H1 (cell line): ENCODE results near the gene PKD2. TPM values are rescaled to one million over a fixed set of nuclear protein-coding genes. Genes with fewer than 3 reads are reported as not detected.

Source experiments
- CTCF ChIA-PET: fragments of 300-600 bp; sonication (Branson Sonifier 250); formaldehyde crosslinking; loops from one replicate; lab custom pipeline; 2021; ENCODE audit not compliant: partially characterized antibody; lab: Charles Lee
- POLR2A ChIA-PET: fragments of 300-600 bp; sonication (Branson Sonifier 250); formaldehyde crosslinking; loops from one replicate; lab custom pipeline; 2021; ENCODE audit warnings: inconsistent platforms; ENCODE audit not compliant: partially characterized antibody; lab: Charles Lee
- DNase-seq, 2 experiments: peaks; one replicate each; pipeline versions ENCODE4 v3.0.0 to v3.0.0-alpha.2; 2010 to 2022; ENCODE audit warnings: low spot score in 2 of 2, low read depth in 1 of 2, mixed read lengths in 1 of 2
- FAIRE-seq: peaks from 2 replicates; lab custom pipeline; 2011; peaks lifted over from hg19 to GRCh38; lab: Jason Lieb, UNC
- H2AFZ ChIP-seq: 2 replicates; pipeline ENCODE4 v1.8.1; 2012; ENCODE audit warnings: low read length, inconsistent platforms
- H2AK5ac ChIP-seq: 2 replicates; pipeline ENCODE4 v1.6.1; 2013; ENCODE audit warnings: low read depth, low read length
- H2BK120ac ChIP-seq: replicated peaks from 2 replicates; pipeline ENCODE3; 2013; ENCODE audit warnings: low read depth, low read length, inconsistent platforms
- H2BK12ac ChIP-seq: 2 replicates; pipeline ENCODE4 v1.6.1; 2013; ENCODE audit warnings: low read depth, low read length
- H2BK15ac ChIP-seq: 2 replicates; pipeline ENCODE4 v1.6.1; 2013; ENCODE audit warnings: low read length
- H2BK20ac ChIP-seq: 2 replicates; pipeline ENCODE4 v1.6.1; 2013; ENCODE audit warnings: low read length
- H2BK5ac ChIP-seq: 2 replicates; pipeline ENCODE4 v1.6.1; 2013; ENCODE audit warnings: low read depth, low read length
- H3K14ac ChIP-seq: 2 replicates; pipeline ENCODE4 v1.6.1; 2013; ENCODE audit warnings: inconsistent platforms; ENCODE audit not compliant: insufficient read length
- H3K18ac ChIP-seq: 2 replicates; pipeline ENCODE4 v1.6.1; 2013; ENCODE audit warnings: low read length; ENCODE audit errors: extremely low read depth
- H3K23ac ChIP-seq: 2 replicates; pipeline ENCODE4 v1.6.1; 2013; ENCODE audit warnings: inconsistent platforms; ENCODE audit not compliant: insufficient read length
- H3K23me2 ChIP-seq: 2 replicates; pipeline ENCODE4 v1.6.1; 2013; ENCODE audit warnings: low read depth, low read length
- H3K27ac ChIP-seq: 2 replicates; pipeline ENCODE4 v1.6.1; 2011; ENCODE audit warnings: low read depth, low read length, inconsistent platforms
- H3K27me3 ChIP-seq, 4 experiments: replicated peaks in 1 of 4; 1 replicate in 1 of 4; 2 replicates in 3 of 4; pipeline versions ENCODE4 v1.6.1 to v1.8.1; 2011 to 2013; ENCODE audit warnings: low read length in 3 of 4, mild to moderate bottlenecking in 3 of 4, inconsistent platforms in 2 of 4, mixed read lengths in 2 of 4, moderate library complexity in 1 of 4; ENCODE audit not compliant: control insufficient read depth in 3 of 4, insufficient read depth in 3 of 4; ENCODE audit errors: extremely low read depth in 1 of 4
- H3K36me3 ChIP-seq, 4 experiments: 2 replicates each; pipeline versions ENCODE4 v1.6.1 to v1.8.1; 2011 to 2013; ENCODE audit warnings: mild to moderate bottlenecking in 4 of 4, low read length in 3 of 4, moderate library complexity in 2 of 4, control low read depth in 1 of 4, inconsistent platforms in 1 of 4; ENCODE audit not compliant: insufficient read depth in 4 of 4, control insufficient read depth in 2 of 4
- H3K4ac ChIP-seq: replicated peaks from 2 replicates; pipeline ENCODE3; 2013; ENCODE audit warnings: low read length, low read depth, mixed read lengths, inconsistent platforms; ENCODE audit not compliant: insufficient read length
- H3K4me1 ChIP-seq, 4 experiments: replicated peaks in 1 of 4; 1 replicate in 1 of 4; 2 replicates in 3 of 4; pipeline versions ENCODE4 v1.6.1 to v1.8.1; 2011 to 2013; ENCODE audit warnings: low read length in 3 of 4, inconsistent platforms in 2 of 4, mixed read lengths in 1 of 4; ENCODE audit not compliant: insufficient read depth in 4 of 4, control insufficient read depth in 3 of 4
- H3K4me2 ChIP-seq, 2 experiments: 2 replicates each; pipeline versions ENCODE4 v1.6.1 to v1.8.1; 2011 to 2013; ENCODE audit warnings: low read depth in 2 of 2, low read length in 2 of 2, control low read depth in 1 of 2, inconsistent platforms in 1 of 2, mild to moderate bottlenecking in 1 of 2; ENCODE audit not compliant: insufficient read depth in 1 of 2
- H3K4me3 ChIP-seq, 4 experiments: fragments of 200-600, 300-600 bp in 1 of 4; sonication (generic), shearing (Covaris generic), sonication (Bioruptor Twin) in 1 of 4; 2 replicates each; pipeline versions ENCODE4 v1.5.1 to v1.8.1; 2011 to 2016; ENCODE audit warnings: low read length in 4 of 4, low read depth in 3 of 4, control low read depth in 2 of 4, inconsistent platforms in 2 of 4, mild to moderate bottlenecking in 2 of 4, mixed read lengths in 1 of 4, moderate library complexity in 1 of 4; ENCODE audit not compliant: insufficient read depth in 2 of 4; ENCODE audit errors: extremely low read depth in 1 of 4
- H3K56ac ChIP-seq: replicated peaks from 2 replicates; pipeline ENCODE3; 2013; ENCODE audit warnings: low read depth, mild to moderate bottlenecking, mixed read lengths, low read length, inconsistent platforms; ENCODE audit not compliant: insufficient read length
- H3K79me1 ChIP-seq: 2 replicates; pipeline ENCODE4 v1.6.1; 2013; ENCODE audit warnings: low read depth, low read length, control low read depth
- H3K79me2 ChIP-seq, 2 experiments: 2 replicates each; pipeline versions ENCODE4 v1.6.1 to v1.8.1; 2012 to 2013; ENCODE audit warnings: low read length in 2 of 2, mild to moderate bottlenecking in 2 of 2, inconsistent platforms in 1 of 2; ENCODE audit not compliant: insufficient read depth in 2 of 2, control insufficient read depth in 1 of 2
- H3K9ac ChIP-seq, 4 experiments: replicated peaks in 1 of 4; 1 replicate in 1 of 4; 2 replicates in 3 of 4; pipeline versions ENCODE4 v1.6.1 to v1.8.1; 2011 to 2013; ENCODE audit warnings: low read depth in 3 of 4, low read length in 3 of 4, control low read depth in 2 of 4, mild to moderate bottlenecking in 2 of 4, moderate library complexity in 2 of 4, inconsistent platforms in 1 of 4; ENCODE audit errors: extremely low read depth in 1 of 4
- H3K9me3 ChIP-seq, 2 experiments: 2 replicates each; pipeline versions ENCODE4 v1.6.1 to v1.8.1; 2012 to 2013; ENCODE audit warnings: mild to moderate bottlenecking in 2 of 2, moderate library complexity in 2 of 2, control low read depth in 1 of 2, inconsistent platforms in 1 of 2, low read depth in 1 of 2, low read length in 1 of 2, mixed read lengths in 1 of 2; ENCODE audit not compliant: insufficient read depth in 2 of 2
- H4K20me1 ChIP-seq, 2 experiments: replicated peaks in 1 of 2; 2 replicates each; pipeline versions ENCODE3 to v1.8.1; 2011 to 2013; ENCODE audit warnings: inconsistent platforms in 2 of 2, low read length in 2 of 2, mild to moderate bottlenecking in 1 of 2; ENCODE audit not compliant: insufficient read depth in 2 of 2, control insufficient read depth in 1 of 2
- H4K5ac ChIP-seq: 2 replicates; pipeline ENCODE4 v1.6.1; 2013; ENCODE audit warnings: low read length, low read depth, mixed read lengths, inconsistent platforms; ENCODE audit not compliant: insufficient read length
- H4K8ac ChIP-seq: 2 replicates; pipeline ENCODE4 v1.8.0; 2013; ENCODE audit warnings: mild to moderate bottlenecking, moderate library complexity, low read length, inconsistent platforms; ENCODE audit not compliant: insufficient read depth; ENCODE audit errors: extremely low read depth
- H4K91ac ChIP-seq: replicated peaks from 2 replicates; pipeline ENCODE3; 2013; ENCODE audit warnings: low read length, mixed read lengths, inconsistent platforms; ENCODE audit not compliant: insufficient read length
- BACH1 ChIP-seq: IDR thresholded peaks from 2 replicates; pipeline ENCODE4 v1.6.1; 2012; ENCODE audit warnings: low read length, improper control_type of control experiment
- MAFK ChIP-seq: IDR thresholded peaks from 2 replicates; pipeline ENCODE4 v1.6.1; 2012; ENCODE audit warnings: low read depth, mild to moderate bottlenecking, improper control_type of control experiment, low read length
- NANOG ChIP-seq: IDR thresholded peaks from 2 replicates; pipeline ENCODE4 v1.6.1; 2011; ENCODE audit warnings: low read length, low read depth, mild to moderate bottlenecking, inconsistent platforms; ENCODE audit not compliant: insufficient read depth, poor library complexity, severe bottlenecking
- WGBS, 2 experiments: shearing (Covaris generic) in 1 of 2; methylation state at CpG; one replicate each; pipeline versions ENCODE4 v1.1.6 to v1.1.7; 2013 to 2015; ENCODE audit warnings: low lambda C conversion rate in 2 of 2, mixed read lengths in 2 of 2, inconsistent platforms in 1 of 2, low coverage in 1 of 2, missing lambda C conversion rate in 1 of 2; ENCODE audit not compliant: insufficient replicate concordance in 2 of 2, insufficient coverage in 1 of 2, insufficient read length in 1 of 2; ENCODE audit errors: extremely low coverage in 1 of 2, missing lambda C conversion rate in 1 of 2; 5-methylcytosine and 5-hydroxymethylcytosine counted together
- polyA plus RNA-seq, 7 experiments: library from polyadenylated mRNA; depleted of rRNA in 3 of 7; stranded (reverse) in 5 of 7; unstranded in 2 of 7; fragments of >200 nt in 5 of 7; fragments of 200-250 nt in 2 of 7; gene quantifications; 1 replicate in 5 of 7; 2 replicates in 1 of 7; 4 replicates in 1 of 7; pipeline versions ENCODE4 v1.2.1 to v1.2.3, GENCODE V29; 2011 to 2013; ENCODE audit warnings: missing spikeins in 2 of 7, mixed read lengths in 2 of 7
- total RNA-seq: library from RNA; stranded (reverse); fragmentation: NEBNext Ultra II Directional; extraction: Animal tissue kit (Norgen Biotek cat#: 25700); gene quantifications from 2 replicates; pipeline ENCODE4 v1.2.1, GENCODE V29; 2021

Gene PKD2
- total and polyA plus RNA-seq, 2 of the 8 experiments (the other 6 are each of a cell fraction or from before 2014, with no cell fraction given): 16.0 to 32.0 TPM

DNA sequence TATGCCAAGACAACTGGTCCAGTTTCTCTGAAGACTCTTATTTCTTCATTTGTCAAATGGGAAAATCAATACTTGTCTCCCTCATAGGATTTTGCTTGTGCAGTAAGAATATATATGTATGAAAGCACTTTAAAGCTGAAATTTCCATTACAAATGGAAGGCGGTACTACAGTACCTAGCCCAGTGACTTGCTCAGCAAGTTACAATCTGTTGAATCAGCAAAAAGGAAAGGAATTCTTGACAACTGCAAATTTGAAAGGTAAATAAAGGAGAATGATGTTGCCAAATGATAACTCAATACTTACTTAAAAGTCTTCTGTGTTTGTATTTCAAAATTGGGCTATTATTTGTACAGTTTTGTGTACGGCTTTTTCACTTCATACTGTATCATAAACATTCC, 71.1 kb downstream of the PKD2 start:
- H4K8ac ChIP-seq: no peak overlapping the region
- H2BK15ac ChIP-seq: no peak overlapping the region
- no peaks in the 10 kb centered on the region for H3K79me2 ChIP-seq
- no peaks in the 10 kb centered on the region for H3K23me2 ChIP-seq
- no peak overlapping the region for H2AK5ac ChIP-seq
- H4K91ac ChIP-seq: no peak overlapping the region
- POLR2A ChIA-PET: no interaction called here
- no peak overlapping the region for H3K27ac ChIP-seq
- H4K5ac ChIP-seq: no peak overlapping the region
- no peak overlapping the region for H3K14ac ChIP-seq
- CTCF ChIA-PET: interaction anchor here (1.0 kb wide), 1 partner anchor 66 kb away, joined by 6 read pairs; no protein-coding TSS in a partner anchor
- H2BK20ac ChIP-seq: no peak overlapping the region
- H3K9me3 ChIP-seq: no peaks in the 10 kb centered on the region
- no peak overlapping the region for H3K56ac ChIP-seq
- H3K23ac ChIP-seq: no peak overlapping the region
- no peak overlapping the region for H2BK120ac ChIP-seq
- H3K79me1 ChIP-seq: no peaks in the 10 kb centered on the region
- no peaks in the 10 kb centered on the region for H4K20me1 ChIP-seq
- H3K4me1 ChIP-seq: peaks cover 0 to 3% (median 0%) of the 10 kb centered on the region in 4 experiments; a peak in 3 of 7 replicates
- H2BK12ac ChIP-seq: no peak overlapping the region
- no peak overlapping the region for H2BK5ac ChIP-seq
- TF ChIP-seq MAFK (peak; percentile 95), NANOG (no peak), BACH1 (peak; percentile 83)
- DNase-seq (no peak), FAIRE-seq (no peak)
- WGBS, 2 experiments: 92% methylated on average over 2 of the region's 2 CpGs; no CpG with 5 or more reads in 1 of the 2 experiments
- H3K36me3 ChIP-seq: peaks cover 0 to 38% (median 13%) of the 10 kb centered on the region in 4 experiments; a peak in 6 of 8 replicates
- H2AFZ ChIP-seq: no peak overlapping the region
- no peak overlapping the region for H3K9ac ChIP-seq
- no peak overlapping the region for H3K4ac ChIP-seq
- H3K4me2 ChIP-seq: no peak overlapping the region
- no peak overlapping the region for H3K18ac ChIP-seq
- no peak overlapping the region for H3K4me3 ChIP-seq
- H3K27me3 ChIP-seq: no peaks in the 10 kb centered on the region
